ENCODE data around the gene HSD11B2. TPM values are rescaled to one million over a fixed set of nuclear protein-coding genes. Genes with fewer than 3 reads are reported as not detected.

HSD11B2 gene
- total and polyA plus RNA-seq, 4 donors, result 0.51 to 6.7 (median 2.2) TPM

DNA sequence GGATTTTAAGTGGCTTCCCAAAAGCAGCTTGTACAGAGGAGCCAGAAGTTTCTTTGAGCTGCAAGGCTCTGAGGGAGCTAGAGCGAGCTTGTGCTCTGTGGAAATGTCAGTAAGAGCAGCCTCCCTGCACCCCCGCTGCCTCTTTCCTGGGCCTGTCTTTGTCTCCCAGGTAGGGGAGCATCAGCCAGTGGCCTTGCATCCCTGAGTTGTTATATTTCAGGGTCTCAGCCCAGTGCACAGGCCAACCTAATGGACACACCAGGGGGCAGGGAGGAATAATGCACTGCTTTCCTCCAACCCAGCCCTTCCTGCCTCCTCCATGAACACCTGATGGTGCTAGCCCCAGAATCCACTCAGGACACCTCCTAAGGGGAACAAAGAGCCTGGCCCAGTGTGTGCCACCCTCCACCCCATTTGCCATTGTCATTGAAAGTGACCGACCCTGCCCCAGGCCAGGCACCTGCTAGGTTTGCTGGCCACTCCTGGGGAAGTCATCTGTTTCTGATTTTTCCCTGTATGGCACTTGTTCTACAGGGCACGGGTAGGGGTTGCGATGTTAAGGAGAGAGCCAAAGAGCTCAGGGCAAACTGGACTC, 44.0 kb upstream of the HSD11B2 start:
- H3K4me1 ChIP-seq (ENCODE audit: control insufficient read depth in 4 of 4, insufficient read depth in 4 of 4, low read length in 3 of 4), result peaks cover 0 to 4% (median 0%) of the 10 kb centered on the region in 4 donors
- no peaks in the 10 kb centered on the region for H3K27me3 ChIP-seq (ENCODE audit: control insufficient read depth in 4 of 4, insufficient read depth in 4 of 4, low read length in 3 of 4)
- no peaks in the 10 kb centered on the region for H3K36me3 ChIP-seq (ENCODE audit: control insufficient read depth in 4 of 4, insufficient read depth in 3 of 4, low read depth in 1 of 4, low read length in 3 of 4)
- H3K4me3 ChIP-seq (ENCODE audit: low read depth in 1 of 3, low read length in 3 of 3), result no peak overlapping the region
- no peaks in the 10 kb centered on the region for H3K9me3 ChIP-seq (ENCODE audit: control insufficient read depth in 4 of 4, low read length in 3 of 4)
- 91% methylated on average over 5 of the region's 5 CpGs for WGBS
- no peak overlapping the region for H3K9ac ChIP-seq (ENCODE audit: low read depth in 1 of 2, low read length in 2 of 2)
- H3K27ac ChIP-seq (ENCODE audit: low read depth in 1 of 2, low read length in 2 of 2), result no peak overlapping the region
- no peak for DNase-seq (ENCODE audit: low spot score)
- TF ChIP-seq EGR1 (IDR thresholded peaks at IDR 0.05; ENCODE audit: low read depth in 2 of 2) (no peak), JUND (IDR thresholded peaks at IDR 0.05) (no peak), GABPA (IDR thresholded peaks at IDR 0.05 in 1 of 2, conservative IDR thresholded peaks at IDR 0.05 in 1 of 2) (no peak), HNF4G (IDR thresholded peaks at IDR 0.05) (no peak), FOXA2 (IDR thresholded peaks at IDR 0.05) (no peak), RAD21 (IDR thresholded peaks at IDR 0.05) (no peak), FOXA1 (IDR thresholded peaks at IDR 0.05) (no peak), NR2F2 (IDR thresholded peaks at IDR 0.05) (no peak), SP1 (IDR thresholded peaks at IDR 0.05) (no peak), YY1 (IDR thresholded peaks at IDR 0.05) (no peak), TAF1 (conservative IDR thresholded peaks at IDR 0.05) (no peak), HNF4A (conservative IDR thresholded peaks at IDR 0.05) (no peak), RXRA (IDR thresholded peaks at IDR 0.05) (no peak)
- TF ChIP-seq, protein P1, sequence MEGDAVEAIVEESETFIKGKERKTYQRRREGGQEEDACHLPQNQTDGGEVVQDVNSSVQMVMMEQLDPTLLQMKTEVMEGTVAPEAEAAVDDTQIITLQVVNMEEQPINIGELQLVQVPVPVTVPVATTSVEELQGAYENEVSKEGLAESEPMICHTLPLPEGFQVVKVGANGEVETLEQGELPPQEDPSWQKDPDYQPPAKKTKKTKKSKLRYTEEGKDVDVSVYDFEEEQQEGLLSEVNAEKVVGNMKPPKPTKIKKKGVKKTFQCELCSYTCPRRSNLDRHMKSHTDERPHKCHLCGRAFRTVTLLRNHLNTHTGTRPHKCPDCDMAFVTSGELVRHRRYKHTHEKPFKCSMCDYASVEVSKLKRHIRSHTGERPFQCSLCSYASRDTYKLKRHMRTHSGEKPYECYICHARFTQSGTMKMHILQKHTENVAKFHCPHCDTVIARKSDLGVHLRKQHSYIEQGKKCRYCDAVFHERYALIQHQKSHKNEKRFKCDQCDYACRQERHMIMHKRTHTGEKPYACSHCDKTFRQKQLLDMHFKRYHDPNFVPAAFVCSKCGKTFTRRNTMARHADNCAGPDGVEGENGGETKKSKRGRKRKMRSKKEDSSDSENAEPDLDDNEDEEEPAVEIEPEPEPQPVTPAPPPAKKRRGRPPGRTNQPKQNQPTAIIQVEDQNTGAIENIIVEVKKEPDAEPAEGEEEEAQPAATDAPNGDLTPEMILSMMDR (IDR thresholded peaks at IDR 0.05; ENCODE audit: low read depth, low read length, missing input control), result no peak
- TF ChIP-seq, protein P2, sequence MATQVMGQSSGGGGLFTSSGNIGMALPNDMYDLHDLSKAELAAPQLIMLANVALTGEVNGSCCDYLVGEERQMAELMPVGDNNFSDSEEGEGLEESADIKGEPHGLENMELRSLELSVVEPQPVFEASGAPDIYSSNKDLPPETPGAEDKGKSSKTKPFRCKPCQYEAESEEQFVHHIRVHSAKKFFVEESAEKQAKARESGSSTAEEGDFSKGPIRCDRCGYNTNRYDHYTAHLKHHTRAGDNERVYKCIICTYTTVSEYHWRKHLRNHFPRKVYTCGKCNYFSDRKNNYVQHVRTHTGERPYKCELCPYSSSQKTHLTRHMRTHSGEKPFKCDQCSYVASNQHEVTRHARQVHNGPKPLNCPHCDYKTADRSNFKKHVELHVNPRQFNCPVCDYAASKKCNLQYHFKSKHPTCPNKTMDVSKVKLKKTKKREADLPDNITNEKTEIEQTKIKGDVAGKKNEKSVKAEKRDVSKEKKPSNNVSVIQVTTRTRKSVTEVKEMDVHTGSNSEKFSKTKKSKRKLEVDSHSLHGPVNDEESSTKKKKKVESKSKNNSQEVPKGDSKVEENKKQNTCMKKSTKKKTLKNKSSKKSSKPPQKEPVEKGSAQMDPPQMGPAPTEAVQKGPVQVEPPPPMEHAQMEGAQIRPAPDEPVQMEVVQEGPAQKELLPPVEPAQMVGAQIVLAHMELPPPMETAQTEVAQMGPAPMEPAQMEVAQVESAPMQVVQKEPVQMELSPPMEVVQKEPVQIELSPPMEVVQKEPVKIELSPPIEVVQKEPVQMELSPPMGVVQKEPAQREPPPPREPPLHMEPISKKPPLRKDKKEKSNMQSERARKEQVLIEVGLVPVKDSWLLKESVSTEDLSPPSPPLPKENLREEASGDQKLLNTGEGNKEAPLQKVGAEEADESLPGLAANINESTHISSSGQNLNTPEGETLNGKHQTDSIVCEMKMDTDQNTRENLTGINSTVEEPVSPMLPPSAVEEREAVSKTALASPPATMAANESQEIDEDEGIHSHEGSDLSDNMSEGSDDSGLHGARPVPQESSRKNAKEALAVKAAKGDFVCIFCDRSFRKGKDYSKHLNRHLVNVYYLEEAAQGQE (IDR thresholded peaks at IDR 0.05), result no peak
- TF ChIP-seq, protein P3, sequence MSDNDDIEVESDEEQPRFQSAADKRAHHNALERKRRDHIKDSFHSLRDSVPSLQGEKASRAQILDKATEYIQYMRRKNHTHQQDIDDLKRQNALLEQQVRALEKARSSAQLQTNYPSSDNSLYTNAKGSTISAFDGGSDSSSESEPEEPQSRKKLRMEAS (IDR thresholded peaks at IDR 0.05), result no peak
- TF ChIP-seq, protein P4, sequence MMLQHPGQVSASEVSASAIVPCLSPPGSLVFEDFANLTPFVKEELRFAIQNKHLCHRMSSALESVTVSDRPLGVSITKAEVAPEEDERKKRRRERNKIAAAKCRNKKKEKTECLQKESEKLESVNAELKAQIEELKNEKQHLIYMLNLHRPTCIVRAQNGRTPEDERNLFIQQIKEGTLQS (IDR thresholded peaks at IDR 0.05), result no peak
- TF ChIP-seq, protein P5, sequence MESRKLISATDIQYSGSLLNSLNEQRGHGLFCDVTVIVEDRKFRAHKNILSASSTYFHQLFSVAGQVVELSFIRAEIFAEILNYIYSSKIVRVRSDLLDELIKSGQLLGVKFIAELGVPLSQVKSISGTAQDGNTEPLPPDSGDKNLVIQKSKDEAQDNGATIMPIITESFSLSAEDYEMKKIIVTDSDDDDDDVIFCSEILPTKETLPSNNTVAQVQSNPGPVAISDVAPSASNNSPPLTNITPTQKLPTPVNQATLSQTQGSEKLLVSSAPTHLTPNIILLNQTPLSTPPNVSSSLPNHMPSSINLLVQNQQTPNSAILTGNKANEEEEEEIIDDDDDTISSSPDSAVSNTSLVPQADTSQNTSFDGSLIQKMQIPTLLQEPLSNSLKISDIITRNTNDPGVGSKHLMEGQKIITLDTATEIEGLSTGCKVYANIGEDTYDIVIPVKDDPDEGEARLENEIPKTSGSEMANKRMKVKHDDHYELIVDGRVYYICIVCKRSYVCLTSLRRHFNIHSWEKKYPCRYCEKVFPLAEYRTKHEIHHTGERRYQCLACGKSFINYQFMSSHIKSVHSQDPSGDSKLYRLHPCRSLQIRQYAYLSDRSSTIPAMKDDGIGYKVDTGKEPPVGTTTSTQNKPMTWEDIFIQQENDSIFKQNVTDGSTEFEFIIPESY (IDR thresholded peaks at IDR 0.05), result no peak
